Measurements from ENCODE around the gene IKZF3.
"Not testable (repeated sequence)": the region's sequence is repeated elsewhere in the genome, so short reads cannot be mapped to it uniquely, and the experiment has no call there.

IKZF3 gene

GRCh38 chr17:39716073-39716818, 147.9 kb downstream of the IKZF3 start:
- no peak for TF ChIP-seq CTCF (IDR thresholded peaks at IDR 0.05; ENCODE audit: low read depth, low read length)
- Histone ChIP-seq H3K4me1 (no peaks in the 10 kb centered on the region), H3K4me3 (ENCODE audit: low read depth, low read length) (no peak overlapping the region), H3K36me3 (no peaks in the 10 kb centered on the region), H3K27me3 (peaks cover 11% of the 10 kb centered on the region; the same call in 1 of the 2 replicates), H3K9me3 (no peaks in the 10 kb centered on the region)
- DNase-seq, result no peak

- no peak for DNase-seq
- Histone ChIP-seq H3K36me3 (no peaks in the 10 kb centered on the region), H3K27me3 (peaks cover 11% of the 10 kb centered on the region; the same call in 1 of the 2 replicates), H3K4me1 (no peaks in the 10 kb centered on the region), H3K4me3 (ENCODE audit: low read depth, low read length) (no peak overlapping the region), H3K9me3 (no peaks in the 10 kb centered on the region)
- no peak for TF ChIP-seq CTCF (IDR thresholded peaks at IDR 0.05; ENCODE audit: low read depth, low read length)
Measured at GRCh38 chr17:39715375-39716072, 148.6 kb downstream of the IKZF3 start.

GRCh38 chr17:39714234-39714633, 149.9 kb downstream of the IKZF3 start:
- no peak overlapping the region for H3K4me3 ChIP-seq (ENCODE audit: low read depth, low read length)
- no peak for DNase-seq
- H3K36me3 ChIP-seq, result no peaks in the 10 kb centered on the region
- H3K4me1 ChIP-seq, result no peaks in the 10 kb centered on the region
- no peak for TF ChIP-seq CTCF (IDR thresholded peaks at IDR 0.05; ENCODE audit: low read depth, low read length)
- no peaks in the 10 kb centered on the region for H3K9me3 ChIP-seq
- H3K27me3 ChIP-seq, result peaks cover 11% of the 10 kb centered on the region; the same call in 1 of the 2 replicates

GRCh38 chr17:39711851-39712250, 152.3 kb downstream of the IKZF3 start:
- no peaks in the 10 kb centered on the region for H3K36me3 ChIP-seq
- no peak overlapping the region for H3K4me3 ChIP-seq (ENCODE audit: low read depth, low read length)
- H3K27me3 ChIP-seq, result peaks cover 5% of the 10 kb centered on the region; the same call in 1 of the 2 replicates
- TF ChIP-seq CTCF (IDR thresholded peaks at IDR 0.05; ENCODE audit: low read depth, low read length), result no peak
- H3K4me1 ChIP-seq, result no peaks in the 10 kb centered on the region
- DNase-seq, result no peak
- no peaks in the 10 kb centered on the region for H3K9me3 ChIP-seq

GRCh38 chr17:39711071-39711470, 153.0 kb downstream of the IKZF3 start:
- not testable (repeated sequence) for H3K27me3 ChIP-seq; H3K4me1 ChIP-seq; H3K9me3 ChIP-seq; DNase-seq; H3K4me3 ChIP-seq (ENCODE audit: low read depth, low read length); H3K36me3 ChIP-seq

- no peak overlapping the region for H3K4me3 ChIP-seq (ENCODE audit: low read depth, low read length)
- peaks cover 4% of the 10 kb centered on the region; the same call in 1 of the 2 replicates for H3K27me3 ChIP-seq
- H3K9me3 ChIP-seq, result no peaks in the 10 kb centered on the region
- no peak for TF ChIP-seq CTCF (IDR thresholded peaks at IDR 0.05; ENCODE audit: low read depth, low read length)
- no peaks in the 10 kb centered on the region for H3K4me1 ChIP-seq
- no peaks in the 10 kb centered on the region for H3K36me3 ChIP-seq
- no peak for DNase-seq
Measured at GRCh38 chr17:39709998-39710964, 153.8 kb downstream of the IKZF3 start.

Measured in BE2C (cell line).